AG09319 (cell line): Measurements from ENCODE around the gene ADGRG3.

Experiments
- DNase-seq: peaks from one replicate; pipeline ENCODE4 v3.0.0-alpha.2; 2010; ENCODE audit warnings: low read depth; ENCODE audit errors: extremely low read depth
- CTCF ChIP-seq: IDR thresholded peaks from 2 replicates; pipeline ENCODE4 v1.5.1; 2011; ENCODE audit warnings: low read depth, mild to moderate bottlenecking, inconsistent platforms, low read length, moderate library complexity

ADGRG3 gene

GRCh38 chr16:57644383-57645014, 23.6 kb upstream of the ADGRG3 start:
- TF ChIP-seq CTCF: no peak
- no peak for DNase-seq

- TF ChIP-seq CTCF: no peak
- DNase-seq: no peak
Observed at GRCh38 chr16:57645169-57645568, 22.9 kb upstream of the ADGRG3 start.

GRCh38 chr16:57645691-57646387, 22.3 kb upstream of the ADGRG3 start:
- no peak for TF ChIP-seq CTCF
- no peak for DNase-seq

GRCh38 chr16:57646388-57647039, 21.6 kb upstream of the ADGRG3 start:
- no peak for DNase-seq
- no peak for TF ChIP-seq CTCF

- no peak for DNase-seq
- TF ChIP-seq CTCF: no peak
Observed at GRCh38 chr16:57647136-57647875, 20.8 kb upstream of the ADGRG3 start.

- DNase-seq: no peak
- TF ChIP-seq CTCF: no peak
Observed at GRCh38 chr16:57648125-57648524, 20.0 kb upstream of the ADGRG3 start.
